Esophagus muscularis mucosa (tissue), 4 donors: ENCODE results near the gene SMG6. TPM values are rescaled to one million over a fixed set of nuclear protein-coding genes. Genes with fewer than 3 reads are reported as not detected.

ENCODE experiments used
- DNase-seq: peaks from one replicate; pipeline ENCODE4 v3.0.0-alpha.2; 2017; ENCODE audit errors: extremely low spot score
- H3K27ac ChIP-seq, 4 donors: fragments of 200-600 bp; sonication (generic); replicated peaks in 1 of 4; 1 replicate in 3 of 4; 2 replicates in 1 of 4; pipeline ENCODE4 v1.5.1; 2016 to 2019; ENCODE audit warnings: mild to moderate bottlenecking in 1 of 4
- H3K27me3 ChIP-seq, 4 donors: fragments of 200-600 bp; sonication (generic); one replicate each; pipeline versions ENCODE4 v1.5.1 to v1.6.0; 2016 to 2019
- H3K36me3 ChIP-seq, 4 donors: fragments of 200-600 bp; sonication (generic); one replicate each; pipeline ENCODE4 v1.5.1; 2016 to 2019
- H3K4me1 ChIP-seq, 4 donors: fragments of 200-600 bp; sonication (generic); one replicate each; pipeline ENCODE4 v1.5.1; 2016 to 2019
- H3K4me3 ChIP-seq, 4 donors: fragments of 200-600 bp; sonication (generic); 1 replicate in 2 of 4; 2 replicates in 2 of 4; pipeline ENCODE4 v1.5.1; 2016 to 2019; ENCODE audit warnings: mild to moderate bottlenecking in 4 of 4, moderate library complexity in 1 of 4
- H3K9me3 ChIP-seq, 4 donors: fragments of 200-600 bp; sonication (generic); 1 replicate in 3 of 4; 2 replicates in 1 of 4; pipeline ENCODE4 v1.5.1; 2016 to 2019
- EP300 ChIP-seq: sonication (generic); formaldehyde crosslinking; IDR thresholded peaks from one replicate; pipeline ENCODE4 v1.6.1; 2017; ENCODE audit warnings: antibody characterized with exemption
- POLR2A ChIP-seq: fragments of 450-650 bp; IDR thresholded peaks from one replicate; pipeline ENCODE4 v1.6.1; 2017; ENCODE audit warnings: antibody characterized with exemption, moderate library complexity, mild to moderate bottlenecking, low read depth
- POLR2AphosphoS5 ChIP-seq, 2 donors: sonication (generic); formaldehyde crosslinking; IDR thresholded peaks; one replicate each; pipeline ENCODE4 v1.6.1; 2017; ENCODE audit warnings: antibody characterized with exemption in 2 of 2
- WGBS: methylation state at CpG from one replicate; pipeline ENCODE4 v1.1.5; 2018; 5-methylcytosine and 5-hydroxymethylcytosine counted together
- intact Hi-C: fragments of 100-400 bp; cut with DNase I; formaldehyde crosslinking; loops from one replicate; pipeline ENCODE4 v1.15.1; 2023
- total RNA-seq, 4 donors: library from RNA; depleted of rRNA; stranded (reverse); fragments of >200 nt; gene quantifications; one replicate each; pipeline versions ENCODE4 v1.1.0 to v1.2.1, GENCODE V29; 2016
- TF ChIP-seq, protein P1 (sequence below), 3 experiments: fragments of 200-600 bp in 2 of 3; fragments of 450-650 bp in 1 of 3; sonication (generic) in 2 of 3; IDR thresholded peaks; one replicate each; pipeline ENCODE4 v1.5.1; 2017 to 2019; ENCODE audit warnings: antibody characterized with exemption in 3 of 3, mild to moderate bottlenecking in 2 of 3, moderate library complexity in 1 of 3

SMG6 gene
- total RNA-seq, 4 donors from 2014 or later: 38.2 to 67.7 (median 47.7) TPM

DNA sequence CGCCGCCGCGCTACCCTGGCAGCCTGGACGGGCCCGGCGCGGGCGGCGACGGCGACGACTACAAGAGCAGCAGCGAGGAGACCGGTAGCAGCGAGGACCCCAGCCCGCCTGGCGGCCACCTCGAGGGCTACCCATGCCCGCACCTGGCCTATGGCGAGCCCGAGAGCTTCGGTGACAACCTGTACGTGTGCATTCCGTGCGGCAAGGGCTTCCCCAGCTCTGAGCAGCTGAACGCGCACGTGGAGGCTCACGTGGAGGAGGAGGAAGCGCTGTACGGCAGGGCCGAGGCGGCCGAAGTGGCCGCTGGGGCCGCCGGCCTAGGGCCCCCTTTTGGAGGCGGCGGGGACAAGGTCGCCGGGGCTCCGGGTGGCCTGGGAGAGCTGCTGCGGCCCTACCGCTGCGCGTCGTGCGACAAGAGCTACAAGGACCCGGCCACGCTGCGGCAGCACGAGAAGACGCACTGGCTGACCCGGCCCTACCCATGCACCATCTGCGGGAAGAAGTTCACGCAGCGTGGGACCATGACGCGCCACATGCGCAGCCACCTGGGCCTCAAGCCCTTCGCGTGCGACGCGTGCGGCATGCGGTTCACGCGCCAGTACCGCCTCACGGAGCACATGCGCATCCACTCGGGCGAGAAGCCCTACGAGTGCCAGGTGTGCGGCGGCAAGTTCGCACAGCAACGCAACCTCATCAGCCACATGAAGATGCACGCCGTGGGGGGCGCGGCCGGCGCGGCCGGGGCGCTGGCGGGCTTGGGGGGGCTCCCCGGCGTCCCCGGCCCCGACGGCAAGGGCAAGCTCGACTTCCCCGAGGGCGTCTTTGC, 245.6 kb downstream of the SMG6 start:
- intact Hi-C loops: loop anchor here (5.0 kb wide), 1 partner anchor 119 kb away; no protein-coding TSS in a partner anchor
- H3K4me3 ChIP-seq: peak overlapping the region; percentile 66 to 84 (median 72)
- no peak for TF ChIP-seq POLR2AphosphoS5 (IDR thresholded peaks at IDR 0.05)
- TF ChIP-seq, protein P1, sequence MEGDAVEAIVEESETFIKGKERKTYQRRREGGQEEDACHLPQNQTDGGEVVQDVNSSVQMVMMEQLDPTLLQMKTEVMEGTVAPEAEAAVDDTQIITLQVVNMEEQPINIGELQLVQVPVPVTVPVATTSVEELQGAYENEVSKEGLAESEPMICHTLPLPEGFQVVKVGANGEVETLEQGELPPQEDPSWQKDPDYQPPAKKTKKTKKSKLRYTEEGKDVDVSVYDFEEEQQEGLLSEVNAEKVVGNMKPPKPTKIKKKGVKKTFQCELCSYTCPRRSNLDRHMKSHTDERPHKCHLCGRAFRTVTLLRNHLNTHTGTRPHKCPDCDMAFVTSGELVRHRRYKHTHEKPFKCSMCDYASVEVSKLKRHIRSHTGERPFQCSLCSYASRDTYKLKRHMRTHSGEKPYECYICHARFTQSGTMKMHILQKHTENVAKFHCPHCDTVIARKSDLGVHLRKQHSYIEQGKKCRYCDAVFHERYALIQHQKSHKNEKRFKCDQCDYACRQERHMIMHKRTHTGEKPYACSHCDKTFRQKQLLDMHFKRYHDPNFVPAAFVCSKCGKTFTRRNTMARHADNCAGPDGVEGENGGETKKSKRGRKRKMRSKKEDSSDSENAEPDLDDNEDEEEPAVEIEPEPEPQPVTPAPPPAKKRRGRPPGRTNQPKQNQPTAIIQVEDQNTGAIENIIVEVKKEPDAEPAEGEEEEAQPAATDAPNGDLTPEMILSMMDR (IDR thresholded peaks at IDR 0.05): no peak
- TF ChIP-seq EP300: no peak
- no peak for TF ChIP-seq POLR2A
- peaks cover 3 to 26% (median 17%) of the 10 kb centered on the region in 4 donors for H3K36me3 ChIP-seq
- no peak for DNase-seq
- no peaks in the 10 kb centered on the region for H3K9me3 ChIP-seq
- H3K4me1 ChIP-seq: peaks cover 69 to 100% (median 96%) of the 10 kb centered on the region in 4 donors
- WGBS: 69% methylated on average over 24 of the region's 98 CpGs
- peak overlapping the region; percentile 90 to 97 (median 92) for H3K27ac ChIP-seq
- H3K27me3 ChIP-seq: peaks cover 0 to 25% (median 0%) of the 10 kb centered on the region in 4 donors

DNA sequence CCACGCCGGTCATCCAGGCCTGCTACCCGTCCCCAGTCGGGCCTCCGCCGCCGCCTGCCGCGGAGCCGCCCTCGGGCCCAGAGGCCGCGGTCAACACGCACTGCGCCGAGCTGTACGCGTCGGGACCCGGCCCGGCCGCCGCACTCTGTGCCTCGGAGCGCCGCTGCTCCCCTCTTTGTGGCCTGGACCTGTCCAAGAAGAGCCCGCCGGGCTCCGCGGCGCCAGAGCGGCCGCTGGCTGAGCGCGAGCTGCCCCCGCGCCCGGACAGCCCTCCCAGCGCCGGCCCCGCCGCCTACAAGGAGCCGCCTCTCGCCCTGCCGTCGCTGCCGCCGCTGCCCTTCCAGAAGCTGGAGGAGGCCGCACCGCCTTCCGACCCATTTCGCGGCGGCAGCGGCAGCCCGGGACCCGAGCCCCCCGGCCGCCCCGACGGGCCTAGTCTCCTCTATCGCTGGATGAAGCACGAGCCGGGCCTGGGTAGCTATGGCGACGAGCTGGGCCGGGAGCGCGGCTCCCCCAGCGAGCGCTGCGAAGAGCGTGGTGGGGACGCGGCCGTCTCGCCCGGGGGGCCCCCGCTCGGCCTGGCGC, 246.3 kb downstream of the SMG6 start:
- peaks cover 3 to 26% (median 17%) of the 10 kb centered on the region in 4 donors for H3K36me3 ChIP-seq
- 59% methylated on average over 20 of the region's 81 CpGs for WGBS
- peak overlapping the region; percentile 66 to 84 (median 72) for H3K4me3 ChIP-seq
- no peaks in the 10 kb centered on the region for H3K9me3 ChIP-seq
- peaks cover 0 to 27% (median 0%) of the 10 kb centered on the region in 4 donors for H3K27me3 ChIP-seq
- intact Hi-C loops: loop anchor here (5.0 kb wide), 1 partner anchor 120 kb away; no protein-coding TSS in a partner anchor
- TF ChIP-seq POLR2A: no peak
- TF ChIP-seq, protein P1 (IDR thresholded peaks at IDR 0.05): no peak
- TF ChIP-seq EP300: no peak
- TF ChIP-seq POLR2AphosphoS5 (IDR thresholded peaks at IDR 0.05): no peak
- H3K27ac ChIP-seq: peak overlapping the region; percentile 90 to 97 (median 92)
- no peak for DNase-seq
- H3K4me1 ChIP-seq: peaks cover 62 to 93% (median 89%) of the 10 kb centered on the region in 4 donors

DNA sequence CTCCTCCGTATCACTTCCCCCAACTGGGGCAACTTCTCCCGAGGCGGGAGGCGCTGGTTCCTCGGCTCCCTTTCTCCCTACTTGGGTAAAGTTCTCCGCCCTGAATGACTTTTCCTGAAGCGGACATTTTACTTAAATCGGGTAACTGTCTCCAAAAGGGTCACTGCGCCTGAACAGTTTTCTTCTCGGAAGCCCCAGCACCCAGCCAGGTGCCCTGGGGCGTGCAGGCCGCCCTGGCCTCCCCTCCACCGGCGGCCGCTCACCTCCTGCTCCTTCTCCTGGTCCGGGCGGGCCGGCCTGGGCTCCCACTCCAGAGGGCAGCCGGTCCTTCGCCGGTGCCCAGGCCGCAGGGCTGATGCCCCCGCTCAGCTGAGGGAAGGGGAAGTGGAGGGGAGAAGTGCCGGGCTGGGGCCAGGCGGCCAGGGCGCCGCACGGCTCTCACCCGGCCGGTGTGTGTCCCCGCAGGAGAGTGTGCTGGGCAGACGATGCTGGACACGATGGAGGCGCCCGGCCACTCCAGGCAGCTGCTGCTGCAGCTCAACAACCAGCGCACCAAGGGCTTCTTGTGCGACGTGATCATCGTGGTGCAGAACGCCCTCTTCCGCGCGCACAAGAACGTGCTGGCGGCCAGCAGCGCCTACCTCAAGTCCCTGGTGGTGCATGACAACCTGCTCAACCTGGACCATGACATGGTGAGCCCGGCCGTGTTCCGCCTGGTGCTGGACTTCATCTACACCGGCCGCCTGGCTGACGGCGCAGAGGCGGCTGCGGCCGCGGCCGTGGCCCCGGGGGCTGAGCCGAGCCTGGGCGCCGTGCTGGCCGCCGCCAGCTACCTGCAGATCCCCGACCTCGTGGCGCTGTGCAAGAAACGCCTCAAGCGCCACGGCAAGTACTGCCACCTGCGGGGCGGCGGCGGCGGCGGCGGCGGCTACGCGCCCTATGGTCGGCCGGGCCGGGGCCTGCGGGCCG, 247.1 kb downstream of the SMG6 start:
- H3K4me1 ChIP-seq: peaks cover 57 to 88% (median 85%) of the 10 kb centered on the region in 4 donors
- no peaks in the 10 kb centered on the region for H3K9me3 ChIP-seq
- 36% methylated on average over 27 of the region's 85 CpGs for WGBS

DNA sequence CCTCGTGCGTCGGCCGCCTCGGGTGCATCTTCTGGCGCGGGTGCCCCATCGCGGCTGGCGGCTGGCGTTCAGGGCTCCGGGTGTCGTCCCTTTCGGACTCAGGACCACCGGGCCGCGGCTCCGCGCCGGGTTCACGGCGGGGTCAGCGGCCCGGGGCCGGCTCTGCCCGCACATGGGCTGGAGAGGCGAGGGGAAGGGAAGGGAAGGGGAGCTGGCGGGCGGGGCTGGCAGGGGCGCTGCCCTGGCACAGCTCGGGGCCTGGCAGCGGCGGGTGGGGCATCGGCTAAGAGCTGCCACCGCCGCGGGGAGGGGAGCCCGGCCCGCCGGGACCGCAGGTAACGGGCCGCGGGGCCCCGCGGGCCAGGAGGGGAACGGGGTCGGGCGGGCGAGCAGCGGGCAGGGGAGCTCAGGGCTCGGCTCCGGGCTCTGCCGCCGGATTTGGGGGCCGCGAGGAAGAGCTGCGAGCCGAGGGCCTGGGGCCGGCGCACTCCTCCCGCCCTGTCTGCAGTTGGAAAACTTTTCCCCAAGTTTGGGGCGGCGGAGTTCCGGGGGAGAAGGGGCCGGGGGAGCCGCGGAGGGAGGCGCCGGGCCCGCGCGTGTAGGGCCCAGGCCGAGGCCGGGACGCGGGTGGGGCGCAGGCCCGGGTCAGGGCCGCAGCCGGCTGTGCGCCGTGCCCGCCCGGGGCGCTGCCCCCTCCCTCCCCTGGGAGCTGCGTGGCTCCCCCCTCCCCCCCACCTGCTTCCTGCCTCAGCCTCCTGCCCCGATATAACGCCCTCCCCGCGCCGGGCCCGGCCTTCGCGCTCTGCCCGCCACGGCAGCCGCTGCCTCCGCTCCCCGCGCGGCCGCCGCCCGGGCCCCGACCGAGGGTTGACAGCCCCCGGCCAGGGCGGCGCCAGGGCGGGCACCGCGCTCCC, 248.0 kb downstream of the SMG6 start:
- intact Hi-C loops: loop anchor here (5.0 kb wide), 1 partner anchor 122 kb away; no protein-coding TSS in a partner anchor
- TF ChIP-seq POLR2A (no peak), POLR2AphosphoS5 (IDR thresholded peaks at IDR 0.05) (no peak), EP300 (no peak)
- TF ChIP-seq, protein P1 (IDR thresholded peaks at IDR 0.05): no peak
- DNase-seq: no peak
- peak overlapping the region; percentile 90 to 97 (median 92) for H3K27ac ChIP-seq
- H3K9me3 ChIP-seq: no peaks in the 10 kb centered on the region
- peak overlapping the region; percentile 66 to 84 (median 72) for H3K4me3 ChIP-seq
- WGBS: 24% methylated on average over 9 of the region's 113 CpGs
- peaks cover 57 to 88% (median 85%) of the 10 kb centered on the region in 4 donors for H3K4me1 ChIP-seq
- H3K27me3 ChIP-seq: peaks cover 0 to 38% (median 0%) of the 10 kb centered on the region in 4 donors
- peaks cover 3 to 23% (median 10%) of the 10 kb centered on the region in 4 donors for H3K36me3 ChIP-seq

More for the DNA sequence above, 247.1 kb downstream of the SMG6 start:
- Histone ChIP-seq H3K27me3 (peaks cover 0 to 29% (median 0%) of the 10 kb centered on the region in 4 donors), H3K4me3 (peak overlapping the region; percentile 66 to 84 (median 72)), H3K27ac (peak overlapping the region; percentile 90 to 97 (median 92)), H3K36me3 (peaks cover 3 to 23% (median 16%) of the 10 kb centered on the region in 4 donors)
- TF ChIP-seq EP300 (no peak), POLR2AphosphoS5 (IDR thresholded peaks at IDR 0.05) (peak in 1 of 2 donors; percentile 9), POLR2A (no peak)
- intact Hi-C loops: loop anchor here (5.0 kb wide), 1 partner anchor 121 kb away; no protein-coding TSS in a partner anchor
- peak; percentile 91 for DNase-seq
